Transverse colon (tissue), 3 donors: ENCODE data around the gene GGN.

Source experiments
- POLR2A ChIP-seq: fragments of 450-650 bp; IDR thresholded peaks from one replicate; pipeline ENCODE4 v1.6.1; 2016; ENCODE audit warnings: antibody characterized with exemption, mild to moderate bottlenecking, moderate library complexity
- TF ChIP-seq, protein P1 (sequence below), 5 experiments: fragments of 200-600 bp in 3 of 5; fragments of 450-650 bp in 2 of 5; sonication (generic) in 3 of 5; IDR thresholded peaks; 1 replicate in 2 of 5; 2 replicates in 3 of 5; pipeline ENCODE4 v1.5.1; 2016 to 2017; ENCODE audit warnings: antibody characterized with exemption in 5 of 5, inconsistent platforms in 3 of 5, mild to moderate bottlenecking in 2 of 5, moderate library complexity in 1 of 5

DNA sequence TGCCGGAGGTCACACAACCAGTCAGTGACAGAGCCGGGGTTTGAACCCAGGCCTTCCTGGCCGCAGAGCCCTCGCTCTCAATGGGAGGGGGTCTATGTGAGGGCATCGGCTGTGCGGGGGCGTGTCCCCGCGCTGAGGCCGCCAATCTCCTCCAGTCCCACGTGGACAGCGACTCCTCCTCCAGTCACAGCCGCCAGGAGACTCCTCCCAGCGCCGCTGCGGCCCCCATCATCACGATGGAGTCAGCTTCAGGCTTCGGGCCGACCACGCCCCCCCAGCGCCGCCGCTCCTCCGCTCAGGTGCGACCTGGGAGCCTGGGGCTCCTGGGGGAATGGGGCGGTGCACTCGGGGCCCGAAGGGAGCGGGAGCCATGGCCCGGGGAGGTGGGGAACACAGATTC lies 6.7 kb upstream of the GGN start:
- TF ChIP-seq, protein P1, sequence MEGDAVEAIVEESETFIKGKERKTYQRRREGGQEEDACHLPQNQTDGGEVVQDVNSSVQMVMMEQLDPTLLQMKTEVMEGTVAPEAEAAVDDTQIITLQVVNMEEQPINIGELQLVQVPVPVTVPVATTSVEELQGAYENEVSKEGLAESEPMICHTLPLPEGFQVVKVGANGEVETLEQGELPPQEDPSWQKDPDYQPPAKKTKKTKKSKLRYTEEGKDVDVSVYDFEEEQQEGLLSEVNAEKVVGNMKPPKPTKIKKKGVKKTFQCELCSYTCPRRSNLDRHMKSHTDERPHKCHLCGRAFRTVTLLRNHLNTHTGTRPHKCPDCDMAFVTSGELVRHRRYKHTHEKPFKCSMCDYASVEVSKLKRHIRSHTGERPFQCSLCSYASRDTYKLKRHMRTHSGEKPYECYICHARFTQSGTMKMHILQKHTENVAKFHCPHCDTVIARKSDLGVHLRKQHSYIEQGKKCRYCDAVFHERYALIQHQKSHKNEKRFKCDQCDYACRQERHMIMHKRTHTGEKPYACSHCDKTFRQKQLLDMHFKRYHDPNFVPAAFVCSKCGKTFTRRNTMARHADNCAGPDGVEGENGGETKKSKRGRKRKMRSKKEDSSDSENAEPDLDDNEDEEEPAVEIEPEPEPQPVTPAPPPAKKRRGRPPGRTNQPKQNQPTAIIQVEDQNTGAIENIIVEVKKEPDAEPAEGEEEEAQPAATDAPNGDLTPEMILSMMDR (IDR thresholded peaks at IDR 0.05), result no peak
- TF ChIP-seq POLR2A, result no peak
